GM12874 (cell line): ENCODE results near the gene AVL9.

ENCODE experiments used
- TF ChIP-seq, protein P1 (sequence below): IDR thresholded peaks from 2 replicates; pipeline ENCODE4 v1.5.1; 2011; ENCODE audit warnings: low read depth, mild to moderate bottlenecking, control low read depth, low read length, moderate library complexity; ENCODE audit not compliant: insufficient read depth

AVL9 gene

DNA sequence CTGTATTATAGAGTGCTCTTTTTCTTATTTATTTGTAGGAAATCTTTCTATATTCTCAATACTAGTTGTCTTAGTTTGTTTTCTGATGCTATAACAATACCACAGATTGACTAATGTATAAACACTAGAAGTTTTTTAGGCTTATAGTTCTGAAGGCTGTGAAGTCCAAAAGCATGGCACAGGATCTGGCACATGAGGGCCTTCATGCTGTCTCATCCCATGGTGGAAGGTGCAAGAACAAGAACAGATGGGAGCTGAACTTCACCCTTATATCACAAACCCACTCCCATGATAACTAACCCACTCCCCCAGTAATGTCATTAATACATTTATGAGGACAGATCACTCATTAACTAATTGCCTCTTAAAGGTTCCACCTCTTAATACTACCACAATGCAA, 109.7 kb downstream of the AVL9 start:
- TF ChIP-seq, protein P1, sequence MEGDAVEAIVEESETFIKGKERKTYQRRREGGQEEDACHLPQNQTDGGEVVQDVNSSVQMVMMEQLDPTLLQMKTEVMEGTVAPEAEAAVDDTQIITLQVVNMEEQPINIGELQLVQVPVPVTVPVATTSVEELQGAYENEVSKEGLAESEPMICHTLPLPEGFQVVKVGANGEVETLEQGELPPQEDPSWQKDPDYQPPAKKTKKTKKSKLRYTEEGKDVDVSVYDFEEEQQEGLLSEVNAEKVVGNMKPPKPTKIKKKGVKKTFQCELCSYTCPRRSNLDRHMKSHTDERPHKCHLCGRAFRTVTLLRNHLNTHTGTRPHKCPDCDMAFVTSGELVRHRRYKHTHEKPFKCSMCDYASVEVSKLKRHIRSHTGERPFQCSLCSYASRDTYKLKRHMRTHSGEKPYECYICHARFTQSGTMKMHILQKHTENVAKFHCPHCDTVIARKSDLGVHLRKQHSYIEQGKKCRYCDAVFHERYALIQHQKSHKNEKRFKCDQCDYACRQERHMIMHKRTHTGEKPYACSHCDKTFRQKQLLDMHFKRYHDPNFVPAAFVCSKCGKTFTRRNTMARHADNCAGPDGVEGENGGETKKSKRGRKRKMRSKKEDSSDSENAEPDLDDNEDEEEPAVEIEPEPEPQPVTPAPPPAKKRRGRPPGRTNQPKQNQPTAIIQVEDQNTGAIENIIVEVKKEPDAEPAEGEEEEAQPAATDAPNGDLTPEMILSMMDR = no peak

DNA sequence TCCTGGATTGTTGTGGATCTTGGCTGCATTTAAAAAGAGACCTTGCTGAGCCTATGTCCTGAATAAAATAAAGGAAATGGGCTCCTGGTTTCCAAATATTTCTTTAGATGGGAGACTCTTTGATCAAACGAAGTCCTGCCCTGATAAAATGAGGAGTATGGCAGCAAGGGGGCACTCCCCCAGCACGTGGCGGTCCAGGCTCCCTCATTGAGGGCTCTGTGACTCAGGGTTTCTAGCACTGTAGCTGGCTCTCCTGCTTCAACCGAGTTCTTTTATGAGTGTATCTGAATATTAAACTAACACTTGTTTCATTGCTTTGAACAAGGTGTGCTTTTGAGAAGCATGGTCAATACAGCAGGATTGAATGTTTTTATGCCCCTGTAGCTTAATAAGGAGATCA, 114.2 kb downstream of the AVL9 start:
- TF ChIP-seq, protein P1 = no peak

DNA sequence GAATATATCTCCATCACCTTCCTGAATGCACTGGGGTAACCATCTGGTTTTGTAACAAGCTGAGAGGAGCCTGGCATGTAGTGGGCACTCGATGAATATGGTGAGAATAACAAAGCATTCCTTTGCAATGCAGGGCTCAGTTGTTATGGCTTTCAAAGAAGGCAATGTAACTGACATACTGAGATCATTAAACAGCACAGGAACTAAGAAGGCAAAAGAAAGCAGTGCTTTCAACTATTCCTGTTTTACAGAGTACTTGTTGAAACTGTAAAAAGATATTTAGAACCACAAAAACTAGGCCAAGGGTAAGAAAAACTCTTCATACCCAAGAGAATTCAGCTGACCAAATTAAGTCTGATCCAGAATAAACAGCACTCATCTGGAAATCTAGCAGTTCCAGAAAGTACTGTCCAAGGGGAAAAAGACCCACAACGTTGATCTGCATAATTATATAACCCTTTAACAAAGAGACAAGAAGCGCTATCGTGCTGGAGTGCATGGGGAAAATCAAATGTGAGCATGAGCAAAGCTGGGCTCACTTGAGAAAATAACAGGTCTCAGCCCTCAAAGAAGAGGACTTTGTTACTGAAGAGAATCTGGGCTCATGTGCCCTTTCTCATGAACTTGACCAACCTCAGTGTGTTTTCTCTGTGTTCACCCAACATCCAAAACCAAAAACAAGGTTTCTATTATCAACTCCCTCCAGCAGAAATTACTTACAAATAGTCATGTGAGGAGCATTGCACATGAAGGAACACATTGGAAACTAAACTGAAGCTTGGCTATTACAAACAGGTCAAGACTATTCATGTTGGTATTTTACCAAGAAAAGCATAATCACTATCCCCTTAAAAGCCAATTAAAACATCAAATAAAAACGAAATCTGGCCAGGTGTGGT, 116.2 kb downstream of the AVL9 start:
- TF ChIP-seq, protein P1 = no peak

DNA sequence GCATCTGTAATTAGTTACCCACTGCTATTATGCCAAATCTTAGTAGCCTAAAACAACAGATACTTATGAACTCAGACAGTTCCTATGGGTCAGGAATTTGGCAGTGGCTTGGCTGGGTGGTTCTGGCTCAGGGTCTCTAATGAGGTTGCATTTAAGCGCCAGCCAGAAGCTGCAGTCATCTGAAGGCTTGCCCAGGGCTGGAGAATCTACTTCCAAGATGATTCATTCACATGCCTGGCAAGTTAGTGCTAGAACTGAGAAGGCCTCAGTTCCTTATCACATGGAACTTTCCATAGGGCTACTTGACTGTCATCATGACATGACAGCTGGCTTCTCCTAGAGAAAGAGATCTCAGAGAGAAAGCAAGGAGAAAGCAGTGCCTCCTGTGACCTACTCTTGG, 121.3 kb downstream of the AVL9 start:
- TF ChIP-seq, protein P1 = no peak

DNA sequence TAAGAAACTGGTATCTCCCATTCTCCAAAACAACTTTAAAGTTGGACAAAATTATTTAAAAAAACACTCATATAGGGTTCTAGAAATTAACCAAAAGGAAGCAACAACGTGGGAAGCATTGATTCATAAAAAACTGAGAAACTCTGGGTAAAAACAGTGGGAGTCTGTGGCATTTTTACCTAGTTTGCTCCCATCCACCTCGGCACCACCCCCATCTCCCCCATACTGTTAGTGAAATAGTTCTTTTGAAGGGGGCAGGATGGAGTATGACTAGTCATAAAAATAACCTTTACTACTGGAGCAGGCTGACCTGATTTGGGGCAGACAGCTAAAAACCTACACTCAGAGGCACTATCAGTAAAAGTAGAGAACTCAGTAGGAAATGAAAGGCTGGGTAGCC, 123.2 kb downstream of the AVL9 start:
- TF ChIP-seq, protein P1 = no peak

DNA sequence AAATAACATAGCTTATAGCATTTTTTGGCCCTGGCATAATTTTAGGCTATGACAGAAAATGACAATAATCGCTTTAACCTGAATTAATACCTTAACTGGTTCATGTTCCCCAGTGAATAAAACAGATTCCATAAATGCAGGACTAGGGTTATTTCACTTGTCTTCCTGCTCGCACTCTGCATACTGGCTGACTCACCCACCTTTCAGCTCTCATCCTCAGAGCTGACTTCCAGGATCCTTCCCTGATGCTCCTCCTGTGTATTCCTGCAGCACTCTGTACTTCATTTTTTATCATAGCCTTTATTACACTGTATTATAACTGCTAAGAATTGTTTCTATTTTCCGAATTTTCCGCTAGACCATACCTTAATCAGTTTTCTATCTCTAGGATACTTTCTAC, 123.7 kb downstream of the AVL9 start:
- TF ChIP-seq, protein P1 = no peak

DNA sequence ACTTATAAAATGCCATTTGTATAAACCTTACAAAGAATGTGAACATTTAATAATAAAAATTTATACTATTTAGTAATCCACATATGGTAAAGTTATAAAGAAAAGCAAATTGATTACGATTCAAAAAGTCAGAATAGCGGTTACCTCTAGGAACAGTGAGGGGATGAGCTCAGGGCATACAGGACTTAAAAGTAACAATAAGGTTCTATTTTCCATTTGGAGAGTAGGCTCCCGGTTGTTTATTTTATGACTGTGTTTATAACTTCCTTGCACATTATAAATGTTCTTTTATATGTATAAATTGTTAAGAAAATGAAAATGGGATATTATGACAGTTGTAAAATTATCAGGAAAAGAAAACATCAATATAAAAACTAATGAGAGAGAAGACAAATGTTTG, 135.7 kb downstream of the AVL9 start:
- TF ChIP-seq, protein P1 = no peak
